HL-60/S4 (cell line): Measurements from ENCODE around the gene RPRD2.
"Not testable (repeated sequence)": the region's sequence is repeated elsewhere in the genome, so short reads cannot be mapped to it uniquely, and the experiment has no call there.

Experiments
- in situ Hi-C: fragments of 300-500 bp; cut with MboI; formaldehyde crosslinking; loops from 2 replicates; pipeline ENCODE4 v1.14.3; 2022; ENCODE audit warnings: low sequenced_read_pairs

RPRD2 gene

GRCh38 chr1:150363426-150364230 is at the start of gene RPRD2:
Gene RPRD2 (plus strand): TSS chr1:150364147. CDS start chr1:150364715, 568 bp downstream.
- in situ Hi-C loops, result no loop called here

GRCh38 chr1:150314691-150315090 is 49.3 kb upstream of the RPRD2 start:
- in situ Hi-C loops, result not testable (repeated sequence)

GRCh38 chr1:150320667-150320978 is 43.3 kb upstream of the RPRD2 start:
- in situ Hi-C loops, result no loop called here

GRCh38 chr1:150321826-150322166 is 42.2 kb upstream of the RPRD2 start:
- in situ Hi-C loops, result no loop called here

GRCh38 chr1:150322310-150322709 is 41.6 kb upstream of the RPRD2 start:
- in situ Hi-C loops, result no loop called here

GRCh38 chr1:150332651-150333290 is 31.2 kb upstream of the RPRD2 start:
- in situ Hi-C loops, result no loop called here

GRCh38 chr1:150346316-150346715 is 17.6 kb upstream of the RPRD2 start:
- in situ Hi-C loops, result no loop called here

- in situ Hi-C loops, result no loop called here
Measured at GRCh38 chr1:150352866-150353265, 11.1 kb upstream of the RPRD2 start.

- in situ Hi-C loops, result no loop called here
Measured at GRCh38 chr1:150362721-150363425, 1.1 kb upstream of the RPRD2 start.

GRCh38 chr1:150364231-150365003 is 470 bp downstream of the RPRD2 start:
- in situ Hi-C loops, result no loop called here

GRCh38 chr1:150365941-150366340 is 2.0 kb downstream of the RPRD2 start:
- in situ Hi-C loops, result no loop called here

GRCh38 chr1:150366416-150367296 is 2.7 kb downstream of the RPRD2 start:
- in situ Hi-C loops, result no loop called here

GRCh38 chr1:150371110-150371509 is 7.2 kb downstream of the RPRD2 start:
- in situ Hi-C loops, result no loop called here

- in situ Hi-C loops, result no loop called here
Measured at GRCh38 chr1:150372580-150372979, 8.6 kb downstream of the RPRD2 start.

GRCh38 chr1:150376110-150376509 is 12.2 kb downstream of the RPRD2 start:
- in situ Hi-C loops, result no loop called here

- in situ Hi-C loops, result no loop called here
Measured at GRCh38 chr1:150383631-150384324, 19.8 kb downstream of the RPRD2 start.

GRCh38 chr1:150385537-150386445 is 21.8 kb downstream of the RPRD2 start:
- in situ Hi-C loops, result no loop called here

- in situ Hi-C loops, result no loop called here
Measured at GRCh38 chr1:150386592-150386991, 22.6 kb downstream of the RPRD2 start.

GRCh38 chr1:150387200-150387599 is 23.3 kb downstream of the RPRD2 start:
- in situ Hi-C loops, result no loop called here
